ENCODE measurements around the gene TSNAXIP1.

DNA sequence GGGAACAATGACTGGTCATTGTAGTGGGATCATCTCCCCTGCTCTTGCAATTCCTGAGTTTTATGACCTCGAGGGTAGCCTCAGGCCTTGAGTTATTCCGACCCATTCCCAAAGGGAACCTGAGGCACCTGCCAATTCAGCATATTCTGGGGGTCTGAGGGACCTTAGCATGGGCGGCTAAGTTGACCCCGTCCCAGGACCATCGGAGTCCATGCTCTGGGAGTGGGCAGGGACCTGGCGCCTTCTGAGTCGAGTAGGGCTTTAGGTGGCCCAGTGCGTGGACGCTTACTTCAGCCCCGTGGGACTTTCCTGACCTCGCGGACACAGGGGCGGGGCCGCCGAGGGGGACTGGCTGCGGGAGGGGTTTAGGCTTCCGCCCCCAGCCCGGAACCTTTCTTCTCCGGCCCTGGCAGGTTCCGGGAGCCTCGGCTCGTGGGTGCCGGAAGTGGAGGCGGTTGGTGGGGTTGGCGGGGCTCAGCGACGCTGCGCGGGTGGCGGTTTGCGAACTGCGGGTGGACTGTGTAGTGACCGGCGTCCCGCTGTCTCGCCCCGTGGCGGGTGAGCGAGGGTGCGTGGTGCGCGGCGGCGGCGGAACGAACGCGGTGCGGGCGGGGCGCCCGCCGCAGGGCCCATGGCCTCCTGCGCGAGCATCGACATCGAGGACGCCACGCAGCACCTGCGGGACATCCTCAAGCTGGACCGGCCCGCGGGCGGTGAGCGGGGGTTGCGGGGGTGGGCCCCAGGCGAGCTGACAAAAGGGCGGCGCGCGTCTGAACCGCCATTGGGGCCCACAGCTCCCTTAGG lies 66.1 kb downstream of the TSNAXIP1 start, which contains the start of gene EDC4:
- peak; percentile 47 to 52 for TF ChIP-seq POLR2A (IDR thresholded peaks at IDR 0.05)
- TF ChIP-seq, protein P1, sequence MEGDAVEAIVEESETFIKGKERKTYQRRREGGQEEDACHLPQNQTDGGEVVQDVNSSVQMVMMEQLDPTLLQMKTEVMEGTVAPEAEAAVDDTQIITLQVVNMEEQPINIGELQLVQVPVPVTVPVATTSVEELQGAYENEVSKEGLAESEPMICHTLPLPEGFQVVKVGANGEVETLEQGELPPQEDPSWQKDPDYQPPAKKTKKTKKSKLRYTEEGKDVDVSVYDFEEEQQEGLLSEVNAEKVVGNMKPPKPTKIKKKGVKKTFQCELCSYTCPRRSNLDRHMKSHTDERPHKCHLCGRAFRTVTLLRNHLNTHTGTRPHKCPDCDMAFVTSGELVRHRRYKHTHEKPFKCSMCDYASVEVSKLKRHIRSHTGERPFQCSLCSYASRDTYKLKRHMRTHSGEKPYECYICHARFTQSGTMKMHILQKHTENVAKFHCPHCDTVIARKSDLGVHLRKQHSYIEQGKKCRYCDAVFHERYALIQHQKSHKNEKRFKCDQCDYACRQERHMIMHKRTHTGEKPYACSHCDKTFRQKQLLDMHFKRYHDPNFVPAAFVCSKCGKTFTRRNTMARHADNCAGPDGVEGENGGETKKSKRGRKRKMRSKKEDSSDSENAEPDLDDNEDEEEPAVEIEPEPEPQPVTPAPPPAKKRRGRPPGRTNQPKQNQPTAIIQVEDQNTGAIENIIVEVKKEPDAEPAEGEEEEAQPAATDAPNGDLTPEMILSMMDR (IDR thresholded peaks at IDR 0.05): no peak
